GM19463 (cell line): Measurements from ENCODE around the gene TMEM169.
"Not testable (repeated sequence)": the region's sequence is repeated elsewhere in the genome, so short reads cannot be mapped to it uniquely, and the experiment has no call there.

Experiments used
- ATAC-seq: cut with Tn5 transposase; IDR thresholded peaks from one replicate; pipeline ENCODE4 v1.9.1; 2021; ENCODE audit warnings: mild to moderate bottlenecking, moderate library complexity; ENCODE audit not compliant: unreplicated experiment

TMEM169 gene

DNA sequence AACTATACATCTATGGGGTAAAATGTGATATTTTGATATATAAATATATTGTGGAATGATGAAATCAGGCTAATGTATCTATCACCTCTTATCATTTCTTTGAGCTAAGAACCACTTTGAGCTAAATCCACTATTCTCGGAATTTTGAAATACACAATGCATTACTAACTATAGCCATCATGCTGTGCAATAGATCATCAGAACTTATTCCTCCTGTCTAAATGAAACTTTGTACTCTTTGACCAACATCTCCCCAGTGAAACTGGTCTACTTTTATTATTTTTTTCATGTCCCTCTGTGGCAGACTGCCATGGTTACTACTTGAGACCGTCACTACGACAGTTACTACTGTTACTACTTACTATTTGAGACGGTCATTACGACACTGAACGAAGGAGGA is 11.5 kb upstream of the TMEM169 start:
- ATAC-seq = no peak

DNA sequence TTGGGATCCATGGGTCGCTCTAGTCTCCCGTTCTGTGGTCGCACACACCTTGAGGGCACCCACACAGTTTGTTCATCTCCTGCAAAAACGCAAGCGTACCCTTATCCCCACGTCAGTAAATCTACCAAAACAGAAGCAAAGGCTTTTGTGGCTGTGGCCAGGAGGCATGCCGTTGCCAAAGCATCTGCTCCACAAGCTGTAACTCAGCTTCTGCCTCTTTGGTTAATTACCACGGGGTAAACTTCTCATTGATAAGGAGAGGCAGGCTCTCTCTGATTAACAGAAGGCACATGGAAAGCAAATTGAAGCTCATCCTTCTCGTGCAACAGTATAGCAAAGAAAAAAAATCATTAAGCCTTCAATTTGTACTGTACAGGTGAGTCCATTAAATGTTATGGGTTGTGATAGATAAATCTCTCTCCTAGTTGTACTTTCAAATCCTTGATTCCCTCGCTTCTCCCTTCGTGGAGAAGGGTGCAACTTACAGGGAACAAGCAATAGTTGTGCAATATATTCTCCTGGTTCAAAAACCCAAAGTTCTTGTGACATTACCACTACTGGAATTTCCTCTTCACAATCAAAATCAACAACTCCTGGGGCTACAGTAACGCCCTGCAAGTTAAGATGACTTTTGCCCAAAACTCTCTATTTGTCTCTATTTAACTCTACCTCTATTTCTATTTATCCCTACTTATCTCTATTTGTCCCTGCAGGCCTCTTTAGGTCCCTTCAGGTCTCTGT is 10.4 kb upstream of the TMEM169 start:
- ATAC-seq = no peak

DNA sequence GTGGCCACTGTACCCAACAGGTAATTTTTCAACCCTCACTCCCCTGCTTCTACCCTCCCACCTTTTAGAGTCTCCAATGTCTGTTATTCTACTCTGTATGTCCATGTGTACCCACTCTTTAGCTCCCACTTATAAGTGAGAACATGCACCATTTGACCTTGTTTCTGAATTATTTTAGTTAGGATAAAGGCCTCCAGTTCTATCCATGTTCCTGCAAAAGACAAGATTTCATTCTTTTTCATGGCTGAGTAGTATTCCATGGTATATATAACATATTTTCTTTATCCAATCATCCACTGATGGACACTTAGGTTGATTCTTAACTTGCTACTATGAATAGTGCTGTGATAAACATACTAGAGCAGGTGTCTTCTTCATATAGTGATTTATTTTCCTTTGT is 9.2 kb upstream of the TMEM169 start:
- ATAC-seq = no peak

DNA sequence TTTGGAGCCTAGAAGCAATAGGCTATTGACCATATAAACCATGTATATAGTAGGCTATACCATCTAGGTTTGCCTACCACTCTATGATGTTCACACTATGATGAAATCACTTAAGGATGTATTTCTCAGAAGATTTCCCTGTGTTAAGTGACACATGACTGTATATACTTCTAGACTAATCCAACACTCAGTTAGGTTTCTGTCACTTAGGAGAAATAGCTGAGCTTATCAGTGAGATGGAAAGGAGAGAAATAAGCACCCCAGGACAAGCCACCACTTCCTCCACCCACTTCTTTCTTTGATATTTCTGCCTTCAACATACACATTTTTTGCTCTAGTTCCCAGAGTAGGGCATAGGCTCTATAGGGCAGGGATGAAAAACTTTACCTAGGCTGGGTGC is 7.9 kb upstream of the TMEM169 start:
- no peak for ATAC-seq

DNA sequence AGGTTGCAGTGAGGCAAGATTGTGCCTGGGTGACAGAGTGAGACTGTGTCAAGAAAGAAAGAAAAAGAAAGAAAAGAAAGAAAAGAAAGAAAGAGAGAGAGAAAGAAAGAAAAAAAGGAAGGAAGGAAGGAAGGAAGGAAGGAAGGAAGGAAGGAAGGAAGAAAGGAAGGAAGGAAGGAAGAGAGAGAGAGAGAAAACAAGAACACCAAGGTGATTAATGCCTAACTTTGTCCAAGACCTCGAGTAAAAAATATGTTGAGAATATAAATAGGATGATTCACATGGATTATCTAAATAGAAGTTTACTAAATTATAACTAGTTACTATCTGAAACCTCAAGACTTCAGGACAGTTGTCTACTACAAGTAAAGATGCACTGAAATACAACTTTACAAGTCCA is 7.3 kb upstream of the TMEM169 start:
- ATAC-seq = no peak

DNA sequence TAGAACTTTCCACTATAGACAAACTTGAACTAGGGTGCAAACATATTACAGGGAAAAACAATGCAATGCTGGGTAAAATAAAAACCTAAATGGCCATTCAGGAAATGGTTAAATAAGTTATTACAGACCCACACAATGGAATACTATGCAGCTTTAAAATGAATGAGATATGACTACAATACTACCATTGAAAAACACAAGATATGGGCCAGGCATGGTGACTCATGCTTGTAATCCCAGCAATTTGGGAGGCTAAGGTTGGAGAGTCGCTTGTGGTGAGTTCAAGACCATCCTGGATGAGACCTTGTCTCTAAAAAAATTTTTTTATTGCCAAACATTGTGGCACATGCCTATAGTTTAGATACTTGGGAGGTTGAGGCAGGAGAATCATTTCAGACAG is 6.9 kb upstream of the TMEM169 start:
- no peak for ATAC-seq

DNA sequence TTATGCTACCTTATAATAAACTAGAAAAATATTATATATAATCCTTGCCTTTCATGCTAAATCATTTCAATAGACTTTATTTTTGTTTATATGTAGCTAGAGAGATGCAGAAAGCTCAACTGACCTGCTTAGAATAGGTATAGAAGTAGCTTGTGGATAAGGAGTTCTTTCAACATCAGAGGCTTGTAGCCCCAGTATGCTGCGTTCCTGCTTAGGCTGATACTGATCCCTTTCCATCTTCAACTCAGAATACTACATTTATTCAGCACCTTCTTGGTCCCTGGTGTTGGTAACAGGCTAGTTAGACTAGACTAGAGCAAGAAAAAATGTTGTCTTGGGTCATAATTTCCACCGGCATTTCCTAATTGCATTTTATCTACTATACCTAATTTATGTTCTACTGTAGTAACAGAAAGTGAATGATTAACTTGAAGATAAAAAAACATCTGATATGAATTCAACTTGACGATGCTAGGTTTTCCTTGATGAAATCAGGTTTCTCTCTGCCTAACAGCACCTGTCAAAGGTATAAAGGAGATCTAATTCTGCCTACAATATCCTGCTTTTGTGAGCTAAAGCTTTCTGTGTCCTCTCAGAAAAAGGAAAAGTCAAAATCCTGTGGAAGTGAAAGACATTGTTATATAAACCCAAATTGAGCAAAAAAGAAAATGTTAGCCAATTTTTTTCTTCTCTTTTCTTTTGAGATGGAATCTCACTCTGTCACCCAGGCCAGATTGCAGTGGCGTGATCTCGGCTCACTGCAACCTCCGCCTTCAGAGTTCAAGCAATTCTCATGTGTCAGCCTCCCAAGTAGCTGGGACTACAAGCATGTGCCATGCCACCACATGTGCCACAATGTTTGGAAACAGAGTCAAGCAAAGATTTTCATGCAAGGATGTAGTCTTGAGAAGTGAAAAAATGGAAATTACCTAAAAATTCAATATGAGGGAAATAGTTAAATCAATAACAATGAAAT is 5.9 kb upstream of the TMEM169 start:
- no peak for ATAC-seq

DNA sequence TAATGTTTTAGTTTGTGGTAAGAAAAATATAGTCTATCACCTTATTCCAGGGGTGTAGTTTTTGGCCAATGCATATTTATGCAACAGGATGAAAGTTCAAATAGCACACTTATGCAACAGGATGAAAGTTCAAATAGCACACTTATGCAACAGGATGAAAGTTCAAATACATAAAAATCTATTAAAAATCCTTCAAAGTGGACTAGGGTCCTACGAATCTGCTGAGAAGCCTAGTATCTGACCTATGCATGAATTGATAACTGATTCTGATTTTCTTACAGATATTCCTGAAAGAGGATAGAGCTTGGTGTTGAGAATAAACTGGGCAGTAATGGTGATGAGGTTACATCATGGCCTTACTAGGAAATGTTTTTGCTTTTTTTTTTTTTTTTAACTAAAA is 2.9 kb upstream of the TMEM169 start:
- ATAC-seq = no peak

DNA sequence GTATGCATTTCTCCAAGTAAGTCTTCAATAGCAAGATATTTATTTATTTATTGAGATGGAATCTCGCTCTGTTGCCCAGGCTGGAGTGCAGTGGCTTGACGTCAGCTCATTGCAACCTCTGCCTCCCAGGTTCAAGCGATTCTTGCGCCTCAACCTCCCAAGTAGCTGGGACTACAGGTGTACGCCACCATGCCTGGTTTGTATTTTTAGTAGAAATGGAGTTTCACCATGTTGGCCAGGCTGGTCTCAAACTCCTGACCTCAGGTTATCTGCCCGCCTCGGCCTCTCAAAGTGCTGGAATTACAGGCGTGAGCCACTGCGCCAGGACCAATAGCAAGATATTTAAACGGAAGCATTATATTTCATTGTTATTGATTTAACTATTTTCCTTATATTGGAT is 1.7 kb upstream of the TMEM169 start:
- ATAC-seq = not testable (repeated sequence)

DNA sequence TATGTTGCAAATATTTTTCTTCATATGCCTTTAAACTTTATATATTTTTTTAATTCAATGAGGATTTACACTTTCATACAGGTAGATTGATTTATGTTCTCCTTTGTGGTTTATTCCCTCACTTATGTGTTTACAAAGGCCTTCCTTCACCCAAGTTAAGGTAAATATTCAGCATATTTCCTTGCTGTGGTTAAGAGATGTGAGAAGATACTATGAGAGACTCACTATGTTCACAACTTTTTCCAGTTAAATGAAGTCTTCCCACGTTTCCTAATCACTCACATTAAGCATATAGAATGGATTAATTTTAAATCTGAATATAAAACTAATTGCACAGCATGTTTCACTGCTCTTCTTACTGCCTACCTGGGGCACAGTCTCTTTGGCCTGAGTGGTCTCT is 707 bp upstream of the TMEM169 start:
- no peak for ATAC-seq

DNA sequence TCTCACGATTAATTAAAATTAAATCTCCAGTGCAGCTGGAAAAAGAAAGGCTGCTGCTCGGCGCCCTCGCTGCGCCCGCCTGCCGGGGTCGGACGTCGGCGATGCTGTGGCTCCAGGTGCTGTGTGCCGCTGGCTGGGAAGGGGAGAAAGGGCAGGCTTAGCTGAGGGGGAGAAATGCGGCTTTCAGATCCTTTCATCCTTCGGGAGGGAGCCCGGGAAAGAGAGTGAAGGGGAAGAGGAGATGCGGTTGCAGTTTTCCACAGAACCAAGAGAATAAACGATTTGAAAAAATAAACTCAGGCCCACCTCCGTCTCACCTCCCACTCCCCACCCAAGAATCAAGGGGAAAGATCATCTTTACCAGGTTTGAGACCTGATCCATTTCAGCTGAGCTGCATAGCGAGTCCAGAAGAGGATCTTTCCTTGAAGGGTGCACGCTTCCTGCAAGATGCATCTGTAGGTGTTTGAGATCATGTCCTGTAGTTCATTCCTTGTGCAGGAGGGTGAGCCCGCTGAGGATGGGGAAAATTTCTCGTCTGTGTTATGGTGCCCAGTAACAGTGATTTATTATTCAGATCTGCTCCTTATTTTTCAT is 495 bp downstream of the TMEM169 start:
- no peak for ATAC-seq

DNA sequence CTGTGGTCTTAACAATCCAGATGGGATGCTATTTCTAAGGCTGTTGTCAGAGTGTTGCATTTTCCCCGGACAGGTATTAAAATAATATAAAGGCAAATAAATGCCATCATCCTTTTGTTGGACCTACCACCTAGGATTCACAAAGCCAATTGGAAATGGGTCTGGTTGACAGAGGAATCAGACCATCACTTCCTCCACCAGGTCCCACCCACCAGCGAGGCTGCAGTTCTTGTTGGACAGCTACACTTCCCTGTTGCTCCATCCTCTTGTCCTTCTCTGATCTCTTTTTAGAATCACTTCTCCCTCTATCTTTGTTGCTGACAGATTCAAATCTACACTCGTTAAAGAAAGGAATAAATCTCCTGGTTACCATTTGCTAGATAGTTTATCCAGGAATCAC is 1.1 kb downstream of the TMEM169 start:
- no peak for ATAC-seq

DNA sequence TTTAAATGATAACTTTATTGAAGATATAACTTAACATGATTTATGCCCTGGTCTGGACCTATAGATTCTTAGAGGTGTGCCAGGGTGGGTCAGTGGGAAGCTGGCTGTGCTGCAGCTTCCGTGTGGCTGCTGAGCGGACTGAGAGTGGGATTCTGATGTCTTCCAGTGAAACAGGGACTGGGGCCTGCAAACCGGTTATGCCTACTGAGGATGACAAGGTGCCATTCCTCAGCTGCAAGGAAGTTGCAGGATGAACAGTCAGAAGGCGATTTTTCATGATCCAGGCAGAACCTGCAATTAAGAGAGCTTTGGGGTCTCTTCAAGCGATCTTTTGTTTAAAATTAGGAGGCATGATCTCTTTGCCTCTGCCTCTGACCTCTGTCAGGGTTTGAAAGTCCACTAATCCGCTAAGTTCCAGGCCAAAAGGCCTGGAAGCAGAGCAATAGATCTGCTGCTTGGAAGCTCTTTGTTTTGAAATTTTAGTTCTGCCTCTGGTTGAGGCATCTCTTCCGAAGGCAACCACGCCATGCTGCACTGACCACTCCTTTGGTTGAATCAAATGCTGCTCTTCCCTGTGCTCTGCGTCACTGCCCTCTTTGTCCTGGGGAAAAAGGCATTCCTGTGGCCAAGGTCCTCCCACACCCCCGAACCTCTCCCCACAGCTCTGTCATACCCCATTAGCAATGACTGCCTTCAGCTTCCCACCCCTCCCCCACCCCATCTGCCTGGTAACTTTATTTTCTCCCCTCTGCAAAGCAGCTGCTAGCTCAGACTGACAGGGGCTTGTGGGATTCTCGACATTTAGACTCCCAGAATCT is 2.0 kb downstream of the TMEM169 start:
- no peak for ATAC-seq

DNA sequence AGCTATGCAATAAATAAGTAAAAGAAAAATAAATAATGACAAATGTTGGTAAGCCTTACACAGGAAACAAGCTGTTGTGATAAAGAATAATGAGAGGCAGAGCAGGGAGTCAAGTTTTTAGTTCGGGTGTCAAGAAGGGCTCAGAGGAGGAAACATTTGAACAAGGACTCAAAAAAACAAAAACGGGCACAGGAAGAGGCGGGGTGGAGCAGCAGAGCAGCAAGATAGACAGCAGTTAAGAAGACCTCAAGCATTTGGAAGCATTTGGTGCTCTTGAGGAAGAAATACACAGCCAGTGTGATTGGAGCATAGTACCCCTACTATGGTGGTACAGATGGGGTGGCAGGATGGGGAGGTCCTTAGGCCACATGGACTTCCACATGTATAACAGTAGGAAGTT is 2.8 kb downstream of the TMEM169 start:
- no peak for ATAC-seq

DNA sequence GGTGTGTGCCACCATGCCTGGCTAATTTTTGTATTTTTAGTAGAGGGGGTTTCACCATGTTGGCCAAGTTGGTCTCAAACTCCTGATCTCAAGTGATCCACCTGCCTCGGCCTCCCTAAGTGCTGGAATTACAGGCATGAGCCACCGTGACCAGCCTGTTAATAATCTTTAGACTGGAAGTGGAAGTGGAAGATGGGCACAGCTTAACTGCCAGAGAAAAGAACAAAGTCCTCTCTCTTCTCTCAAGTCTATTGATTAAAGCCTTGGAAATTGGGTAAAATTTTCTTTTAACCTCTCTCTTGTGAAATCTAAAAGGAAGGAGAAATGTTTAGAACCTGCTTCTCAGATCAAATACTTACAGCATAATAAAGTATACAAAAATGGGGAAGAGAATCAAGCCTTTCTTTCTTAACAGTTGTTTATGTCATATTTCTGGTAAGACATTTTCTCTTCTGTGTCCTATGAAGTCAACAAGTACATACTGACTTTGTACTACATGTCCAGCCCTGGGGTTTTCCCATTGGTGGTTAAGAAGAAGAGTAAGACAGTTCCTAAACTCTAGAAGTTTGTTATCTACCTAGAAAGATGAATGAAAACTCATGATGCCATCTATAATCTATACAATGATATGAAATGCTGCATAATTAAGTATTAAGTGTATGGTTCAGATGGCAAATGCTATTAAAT is 4.6 kb downstream of the TMEM169 start:
- ATAC-seq = no peak

DNA sequence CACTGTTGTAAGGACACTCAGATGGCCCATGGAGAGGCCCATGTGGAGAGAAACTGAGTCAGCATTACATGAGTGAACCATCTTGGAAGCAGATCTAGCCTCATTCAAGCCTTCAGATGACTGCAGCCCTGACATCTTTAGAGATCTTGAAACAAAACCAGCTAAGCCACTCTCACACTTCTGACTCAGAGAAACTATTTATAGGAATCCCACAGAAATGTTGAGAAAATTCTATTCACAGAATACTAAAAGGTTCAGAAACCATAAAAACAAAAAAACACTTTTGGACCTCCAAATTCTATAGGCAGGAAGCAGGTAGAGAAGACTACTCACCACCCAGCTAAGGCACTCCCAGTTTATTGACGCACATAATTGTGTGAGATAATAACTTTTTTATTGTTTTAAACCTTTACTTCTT is 8.7 kb downstream of the TMEM169 start:
- no peak for ATAC-seq

DNA sequence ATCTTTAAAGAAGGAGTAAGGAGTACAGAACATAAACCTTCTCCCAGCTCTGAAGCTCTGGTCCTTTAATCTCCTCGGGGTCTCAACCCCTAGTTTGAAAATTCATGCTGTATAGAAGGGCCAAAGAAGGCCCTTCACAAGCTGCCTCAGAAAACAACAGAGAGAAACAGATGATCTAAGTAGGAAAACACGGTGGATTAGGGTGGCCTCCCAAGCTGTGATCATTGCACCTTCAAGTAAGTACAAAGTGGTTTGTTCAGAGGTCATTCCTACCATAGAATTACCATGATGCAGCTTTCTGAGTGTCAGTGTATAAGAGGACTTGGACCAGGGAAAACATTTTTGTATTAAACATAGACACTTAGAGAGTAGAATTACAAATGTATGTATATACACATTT is 10.9 kb downstream of the TMEM169 start:
- no peak for ATAC-seq

DNA sequence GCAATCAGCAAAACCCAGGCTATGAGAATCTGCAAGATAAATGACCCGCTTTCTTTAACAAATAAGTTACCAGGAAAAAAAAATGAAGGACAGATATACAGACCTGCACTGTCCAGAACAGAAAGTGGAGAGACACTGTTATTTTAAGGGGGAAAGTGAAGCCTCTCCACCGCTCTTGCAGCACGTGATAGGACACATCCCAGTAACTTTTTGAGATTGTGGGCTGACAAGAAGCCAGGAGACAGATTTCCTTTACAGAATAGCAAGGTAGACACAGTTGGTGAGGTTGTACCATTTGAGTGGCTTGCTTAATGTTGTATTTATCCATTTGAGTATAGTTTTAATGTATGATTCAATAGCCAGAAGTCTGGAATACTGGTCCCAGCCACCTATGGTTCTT is 13.0 kb downstream of the TMEM169 start:
- no peak for ATAC-seq

DNA sequence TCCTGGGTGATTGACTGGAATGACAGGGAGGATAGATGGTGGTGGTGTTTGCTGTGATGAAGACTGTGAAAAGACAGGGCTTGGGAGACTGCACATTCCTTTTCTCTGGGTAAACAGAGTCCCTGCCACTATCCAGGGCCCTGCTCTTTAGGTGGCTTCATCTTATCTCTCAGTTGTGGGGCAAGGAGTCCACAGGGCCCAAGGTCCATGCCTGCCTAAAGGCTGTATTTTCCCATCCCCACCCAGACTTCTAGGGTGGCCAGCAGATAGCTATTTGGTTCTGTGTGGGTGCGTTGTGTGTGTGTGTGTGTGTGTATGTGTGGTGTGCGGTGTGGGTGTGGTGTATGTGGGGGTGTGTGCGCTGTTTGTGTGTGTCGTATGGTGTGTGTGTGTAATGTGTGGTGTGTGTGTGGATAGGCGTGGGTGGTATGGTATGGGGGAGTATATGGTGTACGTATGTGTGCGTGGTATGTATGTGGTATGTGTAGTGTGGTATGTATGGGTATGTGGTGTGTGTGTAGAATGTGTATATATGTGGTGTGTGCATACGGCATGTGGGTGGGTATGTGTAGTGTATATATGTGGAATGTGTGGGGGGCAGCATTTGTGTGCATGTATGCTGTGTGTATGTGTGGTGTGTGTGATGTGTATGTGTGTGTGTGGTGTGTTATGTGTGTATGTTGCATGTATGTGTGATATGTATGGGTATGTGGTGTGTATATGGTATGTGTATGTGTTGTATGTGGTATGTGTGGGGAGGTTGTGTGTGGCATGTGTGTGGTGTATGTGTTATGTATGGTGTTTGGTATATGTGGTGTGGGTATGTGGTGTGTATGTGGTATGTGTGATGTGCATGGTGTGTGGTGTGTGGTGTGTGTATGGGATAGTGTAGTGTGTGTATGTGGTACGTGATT is 17.0 kb downstream of the TMEM169 start:
- no peak for ATAC-seq
